PC-3 (cell line): ENCODE measurements around the gene BCAT1.

Experiments used
- CTCF ChIP-seq: fragments of 300-600 bp; sonication (generic); conservative IDR thresholded peaks from 2 replicates; pipeline ENCODE4 v1.5.1; 2017; ENCODE audit warnings: antibody characterized with exemption, low read depth, mild to moderate bottlenecking, low read length
- EZH2 ChIP-seq: fragments of 300-600 bp; sonication (generic); IDR thresholded peaks from one replicate; pipeline ENCODE4 v1.6.1; 2017; ENCODE audit warnings: antibody characterized with exemption, mild to moderate bottlenecking, low read length; ENCODE audit not compliant: unreplicated experiment
- EZH2phosphoT487 ChIP-seq: fragments of 300-600 bp; sonication (generic); IDR thresholded peaks from 2 replicates; pipeline ENCODE4 v1.6.1; 2018; ENCODE audit warnings: mild to moderate bottlenecking, antibody characterized with exemption, low read length, borderline replicate concordance

- TF ChIP-seq CTCF (no peak), EZH2phosphoT487 (no peak), EZH2 (no peak)
These were observed 54.0 kb downstream of the BCAT1 start for GRCh38 chr12:24894879-24895278.
